H1 (cell line): ENCODE results near the gene PATJ. TPM values are rescaled to one million over a fixed set of nuclear protein-coding genes. Genes with fewer than 3 reads are reported as not detected.

ENCODE experiments used
- CTCF ChIA-PET: fragments of 300-600 bp; sonication (Branson Sonifier 250); formaldehyde crosslinking; loops from one replicate; lab custom pipeline; 2021; ENCODE audit not compliant: partially characterized antibody; lab: Charles Lee
- POLR2A ChIA-PET: fragments of 300-600 bp; sonication (Branson Sonifier 250); formaldehyde crosslinking; loops from one replicate; lab custom pipeline; 2021; ENCODE audit warnings: inconsistent platforms; ENCODE audit not compliant: partially characterized antibody; lab: Charles Lee
- DNase-seq, 2 experiments: peaks; one replicate each; pipeline versions ENCODE4 v3.0.0 to v3.0.0-alpha.2; 2010 to 2022; ENCODE audit warnings: low spot score in 2 of 2, low read depth in 1 of 2, mixed read lengths in 1 of 2
- FAIRE-seq: peaks from 2 replicates; lab custom pipeline; 2011; peaks lifted over from hg19 to GRCh38; lab: Jason Lieb, UNC
- H2AFZ ChIP-seq: 2 replicates; pipeline ENCODE4 v1.8.1; 2012; ENCODE audit warnings: low read length, inconsistent platforms
- H2AK5ac ChIP-seq: 2 replicates; pipeline ENCODE4 v1.6.1; 2013; ENCODE audit warnings: low read depth, low read length
- H2BK120ac ChIP-seq: replicated peaks from 2 replicates; pipeline ENCODE3; 2013; ENCODE audit warnings: low read depth, low read length, inconsistent platforms
- H2BK12ac ChIP-seq: 2 replicates; pipeline ENCODE4 v1.6.1; 2013; ENCODE audit warnings: low read depth, low read length
- H2BK15ac ChIP-seq: 2 replicates; pipeline ENCODE4 v1.6.1; 2013; ENCODE audit warnings: low read length
- H2BK20ac ChIP-seq: 2 replicates; pipeline ENCODE4 v1.6.1; 2013; ENCODE audit warnings: low read length
- H2BK5ac ChIP-seq: 2 replicates; pipeline ENCODE4 v1.6.1; 2013; ENCODE audit warnings: low read depth, low read length
- H3K14ac ChIP-seq: 2 replicates; pipeline ENCODE4 v1.6.1; 2013; ENCODE audit warnings: inconsistent platforms; ENCODE audit not compliant: insufficient read length
- H3K18ac ChIP-seq: 2 replicates; pipeline ENCODE4 v1.6.1; 2013; ENCODE audit warnings: low read length; ENCODE audit errors: extremely low read depth
- H3K23ac ChIP-seq: 2 replicates; pipeline ENCODE4 v1.6.1; 2013; ENCODE audit warnings: inconsistent platforms; ENCODE audit not compliant: insufficient read length
- H3K23me2 ChIP-seq: 2 replicates; pipeline ENCODE4 v1.6.1; 2013; ENCODE audit warnings: low read depth, low read length
- H3K27ac ChIP-seq: 2 replicates; pipeline ENCODE4 v1.6.1; 2011; ENCODE audit warnings: low read depth, low read length, inconsistent platforms
- H3K27me3 ChIP-seq, 4 experiments: replicated peaks in 1 of 4; 1 replicate in 1 of 4; 2 replicates in 3 of 4; pipeline versions ENCODE4 v1.6.1 to v1.8.1; 2011 to 2013; ENCODE audit warnings: low read length in 3 of 4, mild to moderate bottlenecking in 3 of 4, inconsistent platforms in 2 of 4, mixed read lengths in 2 of 4, moderate library complexity in 1 of 4; ENCODE audit not compliant: control insufficient read depth in 3 of 4, insufficient read depth in 3 of 4; ENCODE audit errors: extremely low read depth in 1 of 4
- H3K36me3 ChIP-seq, 4 experiments: 2 replicates each; pipeline versions ENCODE4 v1.6.1 to v1.8.1; 2011 to 2013; ENCODE audit warnings: mild to moderate bottlenecking in 4 of 4, low read length in 3 of 4, moderate library complexity in 2 of 4, control low read depth in 1 of 4, inconsistent platforms in 1 of 4; ENCODE audit not compliant: insufficient read depth in 4 of 4, control insufficient read depth in 2 of 4
- H3K4ac ChIP-seq: replicated peaks from 2 replicates; pipeline ENCODE3; 2013; ENCODE audit warnings: low read length, low read depth, mixed read lengths, inconsistent platforms; ENCODE audit not compliant: insufficient read length
- H3K4me1 ChIP-seq, 4 experiments: replicated peaks in 1 of 4; 1 replicate in 1 of 4; 2 replicates in 3 of 4; pipeline versions ENCODE4 v1.6.1 to v1.8.1; 2011 to 2013; ENCODE audit warnings: low read length in 3 of 4, inconsistent platforms in 2 of 4, mixed read lengths in 1 of 4; ENCODE audit not compliant: insufficient read depth in 4 of 4, control insufficient read depth in 3 of 4
- H3K4me2 ChIP-seq, 2 experiments: 2 replicates each; pipeline versions ENCODE4 v1.6.1 to v1.8.1; 2011 to 2013; ENCODE audit warnings: low read depth in 2 of 2, low read length in 2 of 2, control low read depth in 1 of 2, inconsistent platforms in 1 of 2, mild to moderate bottlenecking in 1 of 2; ENCODE audit not compliant: insufficient read depth in 1 of 2
- H3K4me3 ChIP-seq, 4 experiments: fragments of 200-600, 300-600 bp in 1 of 4; sonication (generic), shearing (Covaris generic), sonication (Bioruptor Twin) in 1 of 4; 2 replicates each; pipeline versions ENCODE4 v1.5.1 to v1.8.1; 2011 to 2016; ENCODE audit warnings: low read length in 4 of 4, low read depth in 3 of 4, control low read depth in 2 of 4, inconsistent platforms in 2 of 4, mild to moderate bottlenecking in 2 of 4, mixed read lengths in 1 of 4, moderate library complexity in 1 of 4; ENCODE audit not compliant: insufficient read depth in 2 of 4; ENCODE audit errors: extremely low read depth in 1 of 4
- H3K56ac ChIP-seq: replicated peaks from 2 replicates; pipeline ENCODE3; 2013; ENCODE audit warnings: low read depth, mild to moderate bottlenecking, mixed read lengths, low read length, inconsistent platforms; ENCODE audit not compliant: insufficient read length
- H3K79me1 ChIP-seq: 2 replicates; pipeline ENCODE4 v1.6.1; 2013; ENCODE audit warnings: low read depth, low read length, control low read depth
- H3K79me2 ChIP-seq, 2 experiments: 2 replicates each; pipeline versions ENCODE4 v1.6.1 to v1.8.1; 2012 to 2013; ENCODE audit warnings: low read length in 2 of 2, mild to moderate bottlenecking in 2 of 2, inconsistent platforms in 1 of 2; ENCODE audit not compliant: insufficient read depth in 2 of 2, control insufficient read depth in 1 of 2
- H3K9ac ChIP-seq, 4 experiments: replicated peaks in 1 of 4; 1 replicate in 1 of 4; 2 replicates in 3 of 4; pipeline versions ENCODE4 v1.6.1 to v1.8.1; 2011 to 2013; ENCODE audit warnings: low read depth in 3 of 4, low read length in 3 of 4, control low read depth in 2 of 4, mild to moderate bottlenecking in 2 of 4, moderate library complexity in 2 of 4, inconsistent platforms in 1 of 4; ENCODE audit errors: extremely low read depth in 1 of 4
- H3K9me3 ChIP-seq, 2 experiments: 2 replicates each; pipeline versions ENCODE4 v1.6.1 to v1.8.1; 2012 to 2013; ENCODE audit warnings: mild to moderate bottlenecking in 2 of 2, moderate library complexity in 2 of 2, control low read depth in 1 of 2, inconsistent platforms in 1 of 2, low read depth in 1 of 2, low read length in 1 of 2, mixed read lengths in 1 of 2; ENCODE audit not compliant: insufficient read depth in 2 of 2
- H4K20me1 ChIP-seq, 2 experiments: replicated peaks in 1 of 2; 2 replicates each; pipeline versions ENCODE3 to v1.8.1; 2011 to 2013; ENCODE audit warnings: inconsistent platforms in 2 of 2, low read length in 2 of 2, mild to moderate bottlenecking in 1 of 2; ENCODE audit not compliant: insufficient read depth in 2 of 2, control insufficient read depth in 1 of 2
- H4K5ac ChIP-seq: 2 replicates; pipeline ENCODE4 v1.6.1; 2013; ENCODE audit warnings: low read length, low read depth, mixed read lengths, inconsistent platforms; ENCODE audit not compliant: insufficient read length
- H4K8ac ChIP-seq: 2 replicates; pipeline ENCODE4 v1.8.0; 2013; ENCODE audit warnings: mild to moderate bottlenecking, moderate library complexity, low read length, inconsistent platforms; ENCODE audit not compliant: insufficient read depth; ENCODE audit errors: extremely low read depth
- H4K91ac ChIP-seq: replicated peaks from 2 replicates; pipeline ENCODE3; 2013; ENCODE audit warnings: low read length, mixed read lengths, inconsistent platforms; ENCODE audit not compliant: insufficient read length
- CTBP2 ChIP-seq: IDR thresholded peaks from 2 replicates; pipeline ENCODE4 v1.7.0; 2011; ENCODE audit warnings: borderline replicate concordance, mild to moderate bottlenecking, moderate library complexity, mixed read lengths, low read length; ENCODE audit not compliant: insufficient read depth, insufficient read length
- EP300 ChIP-seq, 2 experiments: IDR thresholded peaks; 1 replicate in 1 of 2; 2 replicates in 1 of 2; pipeline ENCODE4 v1.6.1; 2011 to 2012; ENCODE audit warnings: low read depth in 2 of 2, low read length in 2 of 2, mild to moderate bottlenecking in 2 of 2, borderline replicate concordance in 1 of 2, inconsistent platforms in 1 of 2, moderate library complexity in 1 of 2
- HDAC2 ChIP-seq, 2 experiments: fragments of 300-600 bp in 1 of 2; sonication (generic) in 1 of 2; IDR thresholded peaks; 2 replicates each; pipeline ENCODE4 v1.6.1; 2011 to 2012; ENCODE audit warnings: low read depth in 2 of 2, low read length in 2 of 2, mild to moderate bottlenecking in 2 of 2, moderate library complexity in 2 of 2, borderline replicate concordance in 1 of 2, inconsistent platforms in 1 of 2
- MAFK ChIP-seq: IDR thresholded peaks from 2 replicates; pipeline ENCODE4 v1.6.1; 2012; ENCODE audit warnings: low read depth, mild to moderate bottlenecking, improper control_type of control experiment, low read length
- NRF1 ChIP-seq: IDR thresholded peaks from 2 replicates; pipeline ENCODE4 v1.6.1; 2011; ENCODE audit warnings: mild to moderate bottlenecking, low read depth, low read length, improper control_type of control experiment
- POU5F1 ChIP-seq: IDR thresholded peaks from 2 replicates; pipeline ENCODE4 v1.6.1; 2011; ENCODE audit warnings: low read depth, mild to moderate bottlenecking, low read length, moderate library complexity
- RAD21 ChIP-seq, 2 experiments: IDR thresholded peaks in 1 of 2; conservative IDR thresholded peaks in 1 of 2; 2 replicates each; pipeline ENCODE4 v1.6.1; 2011; ENCODE audit warnings: low read depth in 2 of 2, low read length in 2 of 2, improper control_type of control experiment in 1 of 2, inconsistent platforms in 1 of 2, mild to moderate bottlenecking in 1 of 2, moderate library complexity in 1 of 2
- SAP30 ChIP-seq: fragments of 300-600 bp; sonication (generic); IDR thresholded peaks from 2 replicates; pipeline ENCODE4 v1.7.1; 2012; ENCODE audit warnings: low read length, moderate library complexity, mild to moderate bottlenecking, inconsistent platforms; ENCODE audit not compliant: insufficient read depth, insufficient replicate concordance
- SIRT6 ChIP-seq: IDR thresholded peaks from one replicate; pipeline ENCODE4 v1.7.1; 2012; ENCODE audit warnings: low read length, inconsistent platforms
- ZNF274 ChIP-seq: IDR thresholded peaks from 2 replicates; pipeline ENCODE4 v1.7.0; 2012; ENCODE audit warnings: low read length, borderline replicate concordance; ENCODE audit errors: extremely low read depth
- WGBS, 2 experiments: shearing (Covaris generic) in 1 of 2; methylation state at CpG; one replicate each; pipeline versions ENCODE4 v1.1.6 to v1.1.7; 2013 to 2015; ENCODE audit warnings: low lambda C conversion rate in 2 of 2, mixed read lengths in 2 of 2, inconsistent platforms in 1 of 2, low coverage in 1 of 2, missing lambda C conversion rate in 1 of 2; ENCODE audit not compliant: insufficient replicate concordance in 2 of 2, insufficient coverage in 1 of 2, insufficient read length in 1 of 2; ENCODE audit errors: extremely low coverage in 1 of 2, missing lambda C conversion rate in 1 of 2; 5-methylcytosine and 5-hydroxymethylcytosine counted together
- polyA plus RNA-seq, 7 experiments: library from polyadenylated mRNA; depleted of rRNA in 3 of 7; stranded (reverse) in 5 of 7; unstranded in 2 of 7; fragments of >200 nt in 5 of 7; fragments of 200-250 nt in 2 of 7; gene quantifications; 1 replicate in 5 of 7; 2 replicates in 1 of 7; 4 replicates in 1 of 7; pipeline versions ENCODE4 v1.2.1 to v1.2.3, GENCODE V29; 2011 to 2013; ENCODE audit warnings: missing spikeins in 2 of 7, mixed read lengths in 2 of 7
- total RNA-seq: library from RNA; stranded (reverse); fragmentation: NEBNext Ultra II Directional; extraction: Animal tissue kit (Norgen Biotek cat#: 25700); gene quantifications from 2 replicates; pipeline ENCODE4 v1.2.1, GENCODE V29; 2021

Gene PATJ
- total and polyA plus RNA-seq, 2 of the 8 experiments (the other 6 are each of a cell fraction or from before 2014, with no cell fraction given), result 8.2 to 55.6 TPM

- no peak overlapping the region for H3K14ac ChIP-seq
- POLR2A ChIA-PET, result no interaction called here
- H2BK12ac ChIP-seq, result no peak overlapping the region
- no peak overlapping the region for H3K4me3 ChIP-seq
- no peak overlapping the region for H3K4me2 ChIP-seq
- H4K91ac ChIP-seq, result no peak overlapping the region
- no peak overlapping the region for H2AK5ac ChIP-seq
- 91% methylated on average over 4 of the region's 4 CpGs; no CpG with 5 or more reads in 1 of the 2 experiments for WGBS, 2 experiments
- H3K18ac ChIP-seq, result no peak overlapping the region
- no peak overlapping the region for H4K5ac ChIP-seq
- DNase-seq (no peak), FAIRE-seq (no peak)
- CTCF ChIA-PET, result no interaction called here
- no peak overlapping the region for H2AFZ ChIP-seq
- no peaks in the 10 kb centered on the region for H3K9me3 ChIP-seq
- H3K79me2 ChIP-seq, result no peaks in the 10 kb centered on the region
- no peaks in the 10 kb centered on the region for H4K20me1 ChIP-seq
- no peak overlapping the region for H3K27ac ChIP-seq
- no peak overlapping the region for H3K56ac ChIP-seq
- peaks cover 0 to 22% (median 7%) of the 10 kb centered on the region in 4 experiments; a peak in 3 of 8 replicates for H3K36me3 ChIP-seq
- H3K23me2 ChIP-seq, result peaks cover 2% of the 10 kb centered on the region; the same call in 1 of the 2 replicates
- H3K4ac ChIP-seq, result no peak overlapping the region
- H2BK15ac ChIP-seq, result no peak overlapping the region
- no peaks in the 10 kb centered on the region for H3K27me3 ChIP-seq
- H2BK5ac ChIP-seq, result no peak overlapping the region
- no peak overlapping the region for H2BK20ac ChIP-seq
- no peaks in the 10 kb centered on the region for H3K4me1 ChIP-seq
- H4K8ac ChIP-seq, result no peak overlapping the region
- no peaks in the 10 kb centered on the region for H3K79me1 ChIP-seq
- H2BK120ac ChIP-seq, result no peak overlapping the region
- H3K9ac ChIP-seq, result no peak overlapping the region
- H3K23ac ChIP-seq, result no peak overlapping the region
- no peak for TF ChIP-seq NRF1
- TF ChIP-seq SIRT6, result no peak
- no peak for TF ChIP-seq MAFK
- TF ChIP-seq CTBP2, result no peak
- TF ChIP-seq HDAC2 (IDR thresholded peaks at IDR 0.05; ENCODE audit: borderline replicate concordance in 1 of 2, low read depth in 2 of 2, low read length in 2 of 2), result no peak
- TF ChIP-seq RAD21 (IDR thresholded peaks at IDR 0.05 in 1 of 2, conservative IDR thresholded peaks at IDR 0.05 in 1 of 2; ENCODE audit: low read depth in 2 of 2, low read length in 2 of 2), result no peak
- no peak for TF ChIP-seq ZNF274
- TF ChIP-seq EP300 (IDR thresholded peaks at IDR 0.05; ENCODE audit: borderline replicate concordance in 1 of 2, low read depth in 2 of 2, low read length in 2 of 2), result no peak
- TF ChIP-seq POU5F1, result no peak
- TF ChIP-seq SAP30, result no peak
Measured at GRCh38 chr1:61808321-61808720, 66.0 kb downstream of the PATJ start.
